AG09319 (cell line): Measurements from ENCODE around the gene NAALADL1.

ENCODE experiments used
- DNase-seq: peaks from one replicate; pipeline ENCODE4 v3.0.0-alpha.2; 2010; ENCODE audit warnings: low read depth; ENCODE audit errors: extremely low read depth
- TF ChIP-seq, protein P1 (sequence below): IDR thresholded peaks from 2 replicates; pipeline ENCODE4 v1.5.1; 2011; ENCODE audit warnings: low read depth, mild to moderate bottlenecking, inconsistent platforms, low read length, moderate library complexity

NAALADL1 gene

DNA sequence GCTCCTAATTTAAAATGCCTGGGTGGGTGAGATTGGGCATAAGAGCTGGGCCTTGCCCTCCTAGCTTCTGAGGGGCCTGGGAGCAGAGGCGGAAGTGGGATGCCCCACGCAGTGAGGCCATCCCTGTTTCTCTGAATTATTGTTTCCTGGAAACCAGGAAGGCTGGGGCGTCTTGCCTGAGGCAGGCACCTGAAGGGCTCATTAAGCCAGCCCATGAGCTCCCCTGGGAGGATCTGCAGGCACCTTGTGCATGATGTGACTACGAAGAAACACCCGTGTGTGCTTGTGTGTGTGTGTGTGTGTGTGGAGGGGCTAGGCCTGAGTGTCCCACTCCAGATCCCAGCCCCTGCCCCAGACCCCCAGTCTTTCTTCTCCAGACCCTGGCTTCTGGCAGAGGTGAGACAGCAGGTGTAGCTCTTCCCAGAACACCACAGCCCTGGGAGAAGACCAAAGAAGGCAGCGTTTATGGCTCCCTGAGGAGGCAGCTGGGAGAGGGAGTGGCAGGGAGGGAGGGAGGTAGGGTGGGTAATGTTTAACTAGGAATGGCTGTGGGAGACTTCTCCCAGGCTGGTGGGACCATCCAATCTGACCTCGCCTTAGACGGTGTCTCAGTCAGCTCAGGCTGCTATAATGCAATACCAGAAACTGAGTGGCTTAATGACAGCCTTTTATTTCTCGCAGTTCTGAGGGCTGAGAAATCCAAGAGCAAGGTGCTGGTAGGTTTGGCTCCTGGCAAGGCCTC, 59.5 kb downstream of the NAALADL1 start:
- DNase-seq = no peak
- TF ChIP-seq, protein P1, sequence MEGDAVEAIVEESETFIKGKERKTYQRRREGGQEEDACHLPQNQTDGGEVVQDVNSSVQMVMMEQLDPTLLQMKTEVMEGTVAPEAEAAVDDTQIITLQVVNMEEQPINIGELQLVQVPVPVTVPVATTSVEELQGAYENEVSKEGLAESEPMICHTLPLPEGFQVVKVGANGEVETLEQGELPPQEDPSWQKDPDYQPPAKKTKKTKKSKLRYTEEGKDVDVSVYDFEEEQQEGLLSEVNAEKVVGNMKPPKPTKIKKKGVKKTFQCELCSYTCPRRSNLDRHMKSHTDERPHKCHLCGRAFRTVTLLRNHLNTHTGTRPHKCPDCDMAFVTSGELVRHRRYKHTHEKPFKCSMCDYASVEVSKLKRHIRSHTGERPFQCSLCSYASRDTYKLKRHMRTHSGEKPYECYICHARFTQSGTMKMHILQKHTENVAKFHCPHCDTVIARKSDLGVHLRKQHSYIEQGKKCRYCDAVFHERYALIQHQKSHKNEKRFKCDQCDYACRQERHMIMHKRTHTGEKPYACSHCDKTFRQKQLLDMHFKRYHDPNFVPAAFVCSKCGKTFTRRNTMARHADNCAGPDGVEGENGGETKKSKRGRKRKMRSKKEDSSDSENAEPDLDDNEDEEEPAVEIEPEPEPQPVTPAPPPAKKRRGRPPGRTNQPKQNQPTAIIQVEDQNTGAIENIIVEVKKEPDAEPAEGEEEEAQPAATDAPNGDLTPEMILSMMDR = no peak

DNA sequence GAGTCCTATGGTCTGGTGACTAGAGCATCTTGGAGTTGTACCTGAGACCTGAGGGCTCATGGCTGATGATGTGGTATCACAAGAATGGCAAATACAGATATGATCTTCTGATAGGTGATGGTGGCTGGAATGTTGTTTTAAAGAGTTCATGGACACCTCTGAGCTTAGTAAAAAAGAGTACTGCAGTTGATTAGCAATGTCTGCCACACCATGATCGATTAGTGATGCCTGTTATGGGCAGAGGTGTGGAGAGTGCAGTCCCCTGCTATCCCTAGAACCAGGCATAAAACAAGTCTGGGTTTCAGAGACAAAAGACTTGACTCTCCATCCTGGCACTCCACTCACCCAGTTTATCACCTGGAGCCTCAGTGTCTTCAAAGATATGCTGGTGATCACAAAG, 60.2 kb downstream of the NAALADL1 start:
- TF ChIP-seq, protein P1 = no peak
- DNase-seq = no peak

DNA sequence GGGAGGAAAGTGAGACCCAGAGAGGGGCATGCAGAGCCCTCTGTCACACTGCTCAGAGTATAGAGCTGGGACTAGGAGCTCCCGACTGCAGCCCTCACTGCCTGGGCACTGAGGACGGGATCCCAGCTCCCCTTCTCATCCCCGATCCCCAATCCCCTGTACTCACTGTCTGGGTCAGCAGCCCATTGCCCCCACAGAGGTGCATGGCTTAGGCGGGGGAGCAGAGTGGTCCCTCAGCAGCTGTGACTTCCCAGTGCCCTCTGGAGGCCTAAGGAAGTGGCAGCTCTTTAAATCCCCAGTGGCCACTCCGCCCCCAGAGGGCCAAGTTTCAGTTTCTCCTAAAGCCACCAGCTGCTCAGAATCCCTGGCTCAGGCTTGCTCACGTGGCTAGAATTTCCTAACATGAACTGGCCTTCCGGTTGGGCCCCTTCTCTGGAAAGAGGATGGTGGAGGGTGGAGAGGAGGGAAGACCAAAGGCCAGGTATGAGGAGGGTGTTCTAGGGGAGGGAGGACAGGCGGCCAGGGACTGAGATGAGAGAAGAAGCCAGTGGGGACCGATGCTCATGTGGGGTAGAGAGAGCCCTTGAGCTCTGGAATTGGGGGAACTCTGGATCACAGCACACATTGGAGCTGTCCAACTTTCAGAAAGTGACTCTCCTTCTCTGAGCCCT, 61.5 kb downstream of the NAALADL1 start, which contains the start of gene BATF2:
Gene BATF2, minus strand, starts transcription at position 262 of the 671 bp plus-strand sequence. Its CDS starts 57 bp downstream, at position 205.
- peak; percentile 41 for DNase-seq
- TF ChIP-seq, protein P1 = peak; percentile 42

DNA sequence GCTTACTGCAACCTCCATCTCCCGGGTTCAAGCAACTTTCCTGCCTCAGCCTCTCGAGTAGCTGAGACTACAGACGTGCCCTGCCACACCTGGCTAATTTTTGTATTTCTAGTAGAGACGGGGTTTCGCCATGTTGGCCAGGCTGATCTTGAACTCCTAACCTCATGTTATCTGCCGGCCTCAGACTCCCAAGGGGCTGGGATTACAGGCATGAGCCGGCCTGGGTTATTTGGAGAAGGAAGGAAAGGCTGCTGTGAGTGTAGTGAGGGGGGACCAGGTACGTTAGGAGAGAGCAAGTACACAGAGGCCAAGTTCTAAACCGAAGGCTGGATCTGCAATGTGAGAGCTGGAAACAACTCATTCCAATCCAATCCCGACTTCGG, 62.0 kb downstream of the NAALADL1 start:
- DNase-seq = no peak
- TF ChIP-seq, protein P1 = no peak
